ENCODE results near the gene FNBP1.

The FNBP1 gene

DNA sequence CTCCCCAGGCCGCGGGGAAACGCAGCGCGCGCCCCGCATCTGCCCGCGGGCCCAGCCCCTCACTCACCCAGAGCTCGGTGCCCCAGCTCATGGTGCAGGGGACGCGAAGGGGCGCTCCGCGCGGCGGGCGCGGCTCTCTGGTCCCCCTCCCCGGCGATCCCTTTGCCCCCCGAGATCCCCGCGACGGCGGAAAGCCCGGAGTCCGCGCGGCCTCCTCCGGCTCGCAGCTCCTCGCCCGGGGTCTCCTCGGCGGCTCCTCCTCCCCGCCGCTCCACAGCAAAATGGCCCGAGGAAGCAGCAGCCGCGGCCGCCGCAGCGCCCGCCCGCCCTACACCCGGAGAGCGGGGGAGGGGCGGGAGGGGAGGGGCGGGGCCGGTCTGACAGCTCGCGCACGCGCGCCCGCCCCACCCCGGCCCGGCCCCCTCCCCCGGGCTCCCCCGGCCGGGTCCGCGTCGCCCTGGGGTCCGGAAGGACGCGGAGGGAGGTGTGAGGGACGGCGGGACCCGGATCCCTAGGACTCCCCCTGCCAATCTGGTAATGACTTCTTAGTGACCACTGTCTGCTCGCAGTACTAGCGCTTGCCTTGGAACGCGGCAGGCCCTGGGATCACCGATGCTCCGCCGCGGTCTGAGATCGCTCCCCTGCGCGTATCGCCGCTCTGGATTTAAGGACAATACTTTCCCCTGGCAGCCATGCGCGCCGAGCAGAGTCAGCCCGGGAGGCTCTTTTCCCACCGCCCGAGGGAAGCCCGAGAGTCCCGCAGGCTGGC lies at the start of gene FNBP1:
Gene FNBP1 (minus strand): TSS at position 305 of the 769 bp plus-strand sequence. CDS start 214 bp downstream, at position 91.
- no peak for FAIRE-seq
- peak; percentile 82 for DNase-seq (ENCODE audit: insufficient read length, low spot score)
- TF ChIP-seq, protein P1, sequence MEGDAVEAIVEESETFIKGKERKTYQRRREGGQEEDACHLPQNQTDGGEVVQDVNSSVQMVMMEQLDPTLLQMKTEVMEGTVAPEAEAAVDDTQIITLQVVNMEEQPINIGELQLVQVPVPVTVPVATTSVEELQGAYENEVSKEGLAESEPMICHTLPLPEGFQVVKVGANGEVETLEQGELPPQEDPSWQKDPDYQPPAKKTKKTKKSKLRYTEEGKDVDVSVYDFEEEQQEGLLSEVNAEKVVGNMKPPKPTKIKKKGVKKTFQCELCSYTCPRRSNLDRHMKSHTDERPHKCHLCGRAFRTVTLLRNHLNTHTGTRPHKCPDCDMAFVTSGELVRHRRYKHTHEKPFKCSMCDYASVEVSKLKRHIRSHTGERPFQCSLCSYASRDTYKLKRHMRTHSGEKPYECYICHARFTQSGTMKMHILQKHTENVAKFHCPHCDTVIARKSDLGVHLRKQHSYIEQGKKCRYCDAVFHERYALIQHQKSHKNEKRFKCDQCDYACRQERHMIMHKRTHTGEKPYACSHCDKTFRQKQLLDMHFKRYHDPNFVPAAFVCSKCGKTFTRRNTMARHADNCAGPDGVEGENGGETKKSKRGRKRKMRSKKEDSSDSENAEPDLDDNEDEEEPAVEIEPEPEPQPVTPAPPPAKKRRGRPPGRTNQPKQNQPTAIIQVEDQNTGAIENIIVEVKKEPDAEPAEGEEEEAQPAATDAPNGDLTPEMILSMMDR (IDR thresholded peaks at IDR 0.05; ENCODE audit: insufficient read depth, missing control alignments): no peak

DNA sequence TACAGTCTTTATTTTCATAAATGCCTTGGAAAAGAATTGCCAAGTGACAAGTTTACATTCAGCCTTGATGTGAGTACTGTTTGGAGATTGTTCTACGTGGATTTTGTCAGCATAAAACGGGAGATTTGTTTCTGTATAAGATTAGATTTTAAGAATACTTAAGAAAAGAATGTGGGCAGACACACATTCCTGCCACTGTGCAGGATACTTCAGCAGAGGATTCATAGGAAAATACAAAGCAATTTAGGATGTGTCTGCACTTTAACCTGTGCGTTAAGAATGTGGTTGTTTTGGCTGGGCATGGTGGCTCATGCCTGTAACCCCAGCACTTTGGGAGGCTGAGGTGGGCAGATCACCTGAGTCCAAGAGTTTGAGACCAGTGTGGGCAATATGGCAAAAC lies 47.9 kb upstream of the FNBP1 start:
- no peak for DNase-seq (ENCODE audit: insufficient read length, low spot score)
- TF ChIP-seq, protein P1 (IDR thresholded peaks at IDR 0.05; ENCODE audit: insufficient read depth, missing control alignments): no peak
- no peak for FAIRE-seq

DNA sequence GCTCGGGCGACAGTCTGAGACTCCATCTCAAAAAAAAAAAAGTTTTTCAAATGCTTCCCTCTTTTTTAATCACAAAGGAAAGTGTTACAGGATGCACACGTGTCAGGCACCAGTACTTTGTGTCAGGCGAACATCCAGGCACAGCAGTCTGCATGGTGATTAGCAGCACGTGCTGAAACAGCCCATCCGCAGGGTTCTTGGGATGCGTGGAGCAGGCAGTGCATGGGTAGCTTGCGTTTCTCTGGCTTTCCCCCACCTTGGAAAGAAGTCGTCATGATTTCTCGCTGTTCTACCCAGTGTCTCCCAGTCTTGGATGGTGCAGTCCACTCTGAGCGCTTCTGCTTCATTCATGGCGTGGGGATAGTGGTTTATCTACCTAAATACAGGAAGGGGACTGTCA lies 46.2 kb upstream of the FNBP1 start:
- DNase-seq (ENCODE audit: insufficient read length, low spot score): no peak
- FAIRE-seq: no peak
- TF ChIP-seq, protein P1 (IDR thresholded peaks at IDR 0.05; ENCODE audit: insufficient read depth, missing control alignments): no peak

DNA sequence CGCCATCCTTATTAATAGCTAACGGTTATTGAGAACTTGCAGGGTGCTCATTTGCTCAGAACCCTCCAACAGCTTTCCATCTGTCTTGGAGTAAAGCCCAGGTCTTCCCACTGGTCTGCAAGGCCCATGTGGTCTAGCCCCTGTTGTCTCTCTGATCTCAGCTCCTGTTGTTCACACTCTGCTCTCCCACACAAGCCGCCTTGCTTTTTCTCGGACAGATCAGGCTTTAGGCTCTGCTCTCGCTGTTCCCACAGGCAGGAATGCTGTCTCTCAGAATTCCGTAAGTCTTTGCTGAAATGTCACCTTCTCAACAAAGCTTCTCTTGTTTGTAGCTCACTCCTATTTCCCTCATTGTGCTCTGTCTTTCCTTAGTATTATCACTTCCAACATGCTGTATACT lies 45.1 kb upstream of the FNBP1 start:
- TF ChIP-seq, protein P1 (IDR thresholded peaks at IDR 0.05; ENCODE audit: insufficient read depth, missing control alignments): no peak
- no peak for DNase-seq (ENCODE audit: insufficient read length, low spot score)
- FAIRE-seq: no peak

DNA sequence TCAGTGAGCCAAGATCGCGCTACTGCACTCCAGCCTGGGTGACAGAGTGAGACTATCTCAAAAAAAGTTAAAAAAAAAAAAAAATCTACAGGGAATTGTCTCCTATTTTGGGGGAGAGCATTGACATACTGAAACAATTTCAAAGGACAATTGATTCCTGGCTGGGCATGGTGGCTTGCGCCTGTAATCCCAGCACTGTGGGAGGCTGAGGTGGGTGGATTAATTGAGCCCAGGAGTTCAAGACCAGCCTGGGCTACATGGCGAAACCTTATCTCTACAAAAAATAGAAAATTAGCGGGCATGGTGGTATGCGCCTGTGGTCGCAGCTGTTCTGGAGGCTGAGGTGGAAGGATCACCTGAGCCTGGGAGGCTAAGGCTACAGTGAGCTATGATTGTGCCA lies 41.3 kb upstream of the FNBP1 start:
- TF ChIP-seq, protein P1 (IDR thresholded peaks at IDR 0.05; ENCODE audit: insufficient read depth, missing control alignments): no peak
- DNase-seq (ENCODE audit: insufficient read length, low spot score) (no peak), FAIRE-seq (no peak)

DNA sequence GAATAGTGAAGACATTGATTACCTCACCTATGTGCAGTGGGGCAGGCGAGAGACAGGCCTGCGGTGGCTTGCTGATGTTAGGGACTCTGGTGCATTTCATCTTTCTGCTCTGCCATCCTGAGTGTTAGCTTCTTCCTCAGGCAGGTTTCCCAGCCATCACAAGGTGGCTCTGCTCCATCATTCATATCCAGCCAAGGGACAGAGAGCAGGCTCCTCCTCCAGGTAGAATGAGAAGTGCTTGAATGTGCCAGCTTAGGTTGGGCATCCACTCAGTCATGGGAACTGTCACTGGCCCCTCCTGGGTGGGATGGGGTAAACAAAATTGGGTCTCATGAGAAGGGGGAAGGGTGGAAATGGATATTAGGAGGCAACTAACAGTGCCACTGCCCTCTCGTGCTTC lies 35.6 kb upstream of the FNBP1 start:
- no peak for DNase-seq (ENCODE audit: insufficient read length, low spot score)
- no peak for FAIRE-seq
- TF ChIP-seq, protein P1 (IDR thresholded peaks at IDR 0.05; ENCODE audit: insufficient read depth, missing control alignments): no peak

DNA sequence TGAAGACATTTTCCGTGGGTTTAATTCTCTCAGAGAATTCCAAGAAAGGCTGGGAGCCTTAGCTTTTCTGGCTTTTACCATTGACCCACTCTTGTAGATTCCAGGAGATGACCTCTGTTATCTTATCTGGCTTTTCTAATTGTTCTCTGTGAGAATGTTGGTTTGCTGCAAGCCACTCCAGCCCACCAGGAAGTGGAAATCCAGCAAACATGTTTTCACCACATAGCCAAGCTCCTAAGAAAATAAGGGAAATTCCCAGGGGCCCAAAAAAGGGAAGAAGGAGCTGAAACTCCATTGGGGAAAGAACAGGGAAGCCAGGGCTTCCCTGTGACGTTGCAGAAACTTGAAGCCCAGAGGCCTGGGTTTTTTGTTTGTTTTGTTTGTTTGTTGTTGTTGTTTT lies 30.4 kb upstream of the FNBP1 start:
- TF ChIP-seq, protein P1 (IDR thresholded peaks at IDR 0.05; ENCODE audit: insufficient read depth, missing control alignments): no peak
- FAIRE-seq: no peak
- no peak for DNase-seq (ENCODE audit: insufficient read length, low spot score)

All from D721Med (cell line).